Measurements from ENCODE around the gene SHC2. TPM values are rescaled to one million over a fixed set of nuclear protein-coding genes. Genes with fewer than 3 reads are reported as not detected.

SHC2 gene
- total RNA-seq, 1 experiment from 2014 or later: 2.4 TPM

- no peak for TF ChIP-seq CTCF (IDR thresholded peaks at IDR 0.05; ENCODE audit: insufficient read depth in 1 of 2, low read depth in 1 of 2, low read length in 1 of 2, severe bottlenecking in 1 of 2, unreplicated experiment in 1 of 2)
- Mint-ChIP-seq H3K27me3 (ENCODE audit: insufficient read depth, unreplicated experiment) (peaks cover 4% of the 10 kb centered on the region), H3K36me3 (ENCODE audit: insufficient read depth, unreplicated experiment) (peaks cover 4% of the 10 kb centered on the region), H3K27ac (ENCODE audit: unreplicated experiment) (no peak overlapping the region), H3K4me1 (ENCODE audit: low read depth, unreplicated experiment) (no peaks in the 10 kb centered on the region), H3K4me3 (ENCODE audit: unreplicated experiment) (no peak overlapping the region), H3K9me3 (ENCODE audit: unreplicated experiment) (peaks cover 5% of the 10 kb centered on the region)
- Histone ChIP-seq H3K9me3 (no peaks in the 10 kb centered on the region), H3K36me3 (ENCODE audit: control insufficient read depth, insufficient read depth, low read length) (no peaks in the 10 kb centered on the region), H3K4me3 (ENCODE audit: low read depth, low read length) (no peak overlapping the region), H3K27me3 (replicated peaks; ENCODE audit: control insufficient read depth, insufficient read depth, low read length) (no peaks in the 10 kb centered on the region), H3K4me1 (no peaks in the 10 kb centered on the region)
- POLR2A ChIA-PET: no interaction called here
- CTCF ChIA-PET: no interaction called here
- intact Hi-C loops (cut with micrococcal nuclease; ENCODE audit: unreplicated experiment): no loop called here
- no peak for DNase-seq
- BruUV-seq (replicated peaks): no TSS peak
These were observed 23.8 kb downstream of the SHC2 start for GRCh38 chr19:437041-437440.

- intact Hi-C loops (cut with micrococcal nuclease; ENCODE audit: unreplicated experiment): no loop called here
- H3K27me3 Mint-ChIP-seq (ENCODE audit: insufficient read depth, unreplicated experiment): peaks cover 4% of the 10 kb centered on the region
- ChIA-PET POLR2A (no interaction called here), CTCF (no interaction called here)
- no peaks in the 10 kb centered on the region for H3K4me1 Mint-ChIP-seq (ENCODE audit: low read depth, unreplicated experiment)
- TF ChIP-seq CTCF (IDR thresholded peaks at IDR 0.05; ENCODE audit: insufficient read depth in 1 of 2, low read depth in 1 of 2, low read length in 1 of 2, severe bottlenecking in 1 of 2, unreplicated experiment in 1 of 2): no peak
- no TSS peak for BruUV-seq (replicated peaks)
- H3K27ac Mint-ChIP-seq (ENCODE audit: unreplicated experiment): no peak overlapping the region
- Histone ChIP-seq H3K36me3 (ENCODE audit: control insufficient read depth, insufficient read depth, low read length) (no peaks in the 10 kb centered on the region), H3K4me3 (ENCODE audit: low read depth, low read length) (no peak overlapping the region), H3K27me3 (replicated peaks; ENCODE audit: control insufficient read depth, insufficient read depth, low read length) (no peaks in the 10 kb centered on the region), H3K4me1 (no peaks in the 10 kb centered on the region), H3K9me3 (no peaks in the 10 kb centered on the region)
- no peak overlapping the region for H3K4me3 Mint-ChIP-seq (ENCODE audit: unreplicated experiment)
- H3K9me3 Mint-ChIP-seq (ENCODE audit: unreplicated experiment): peaks cover under 1% of the 10 kb centered on the region
- no peaks in the 10 kb centered on the region for H3K36me3 Mint-ChIP-seq (ENCODE audit: insufficient read depth, unreplicated experiment)
- DNase-seq: no peak
These were observed 24.4 kb downstream of the SHC2 start for GRCh38 chr19:436413-436950.

- no TSS peak for BruUV-seq (replicated peaks)
- no peak for TF ChIP-seq CTCF (IDR thresholded peaks at IDR 0.05; ENCODE audit: insufficient read depth in 1 of 2, low read depth in 1 of 2, low read length in 1 of 2, severe bottlenecking in 1 of 2, unreplicated experiment in 1 of 2)
- POLR2A ChIA-PET: no interaction called here
- Mint-ChIP-seq H3K27ac (ENCODE audit: unreplicated experiment) (no peak overlapping the region), H3K4me3 (ENCODE audit: unreplicated experiment) (no peak overlapping the region), H3K9me3 (ENCODE audit: unreplicated experiment) (peaks cover 7% of the 10 kb centered on the region), H3K4me1 (ENCODE audit: low read depth, unreplicated experiment) (no peaks in the 10 kb centered on the region), H3K36me3 (ENCODE audit: insufficient read depth, unreplicated experiment) (peaks cover 4% of the 10 kb centered on the region), H3K27me3 (ENCODE audit: insufficient read depth, unreplicated experiment) (peaks cover 4% of the 10 kb centered on the region)
- Histone ChIP-seq H3K36me3 (ENCODE audit: control insufficient read depth, insufficient read depth, low read length) (no peaks in the 10 kb centered on the region), H3K4me1 (no peaks in the 10 kb centered on the region), H3K27me3 (replicated peaks; ENCODE audit: control insufficient read depth, insufficient read depth, low read length) (no peaks in the 10 kb centered on the region), H3K4me3 (ENCODE audit: low read depth, low read length) (no peak overlapping the region), H3K9me3 (no peaks in the 10 kb centered on the region)
- CTCF ChIA-PET: interaction anchor here (0.6 kb wide), 1 partner anchor 35 kb away, joined by 4 read pairs; no protein-coding TSS in a partner anchor
- intact Hi-C loops (cut with micrococcal nuclease; ENCODE audit: unreplicated experiment): no loop called here
- DNase-seq: no peak
These were observed 25.0 kb downstream of the SHC2 start for GRCh38 chr19:435707-436412.
